Vagina (tissue), 2 donors: ENCODE measurements around the gene APOC3.

Experiments
- CTCF ChIP-seq, 3 experiments: fragments of 450-650 bp in 2 of 3; fragments of 200-600 bp in 1 of 3; sonication (generic) in 1 of 3; IDR thresholded peaks; one replicate each; pipeline ENCODE4 v1.5.1; 2017 to 2019; ENCODE audit warnings: antibody characterized with exemption in 3 of 3, mild to moderate bottlenecking in 2 of 3, moderate library complexity in 2 of 3
- POLR2A ChIP-seq, 2 donors: fragments of 450-650 bp; IDR thresholded peaks; one replicate each; pipeline ENCODE4 v1.6.1; 2017; ENCODE audit warnings: antibody characterized with exemption in 2 of 2, mild to moderate bottlenecking in 2 of 2, moderate library complexity in 2 of 2

GRCh38 chr11:116831790-116832349 is 2.2 kb downstream of the APOC3 start:
- no peak for TF ChIP-seq CTCF (IDR thresholded peaks at IDR 0.05)
- TF ChIP-seq POLR2A (IDR thresholded peaks at IDR 0.05) = no peak
